GM19240 (cell line): ENCODE results near the gene SIGMAR1.

Experiments
- DNase-seq: peaks from one replicate; pipeline ENCODE4 v3.0.0; 2011; ENCODE audit warnings: low spot score; ENCODE audit not compliant: insufficient read length

The SIGMAR1 gene

DNA sequence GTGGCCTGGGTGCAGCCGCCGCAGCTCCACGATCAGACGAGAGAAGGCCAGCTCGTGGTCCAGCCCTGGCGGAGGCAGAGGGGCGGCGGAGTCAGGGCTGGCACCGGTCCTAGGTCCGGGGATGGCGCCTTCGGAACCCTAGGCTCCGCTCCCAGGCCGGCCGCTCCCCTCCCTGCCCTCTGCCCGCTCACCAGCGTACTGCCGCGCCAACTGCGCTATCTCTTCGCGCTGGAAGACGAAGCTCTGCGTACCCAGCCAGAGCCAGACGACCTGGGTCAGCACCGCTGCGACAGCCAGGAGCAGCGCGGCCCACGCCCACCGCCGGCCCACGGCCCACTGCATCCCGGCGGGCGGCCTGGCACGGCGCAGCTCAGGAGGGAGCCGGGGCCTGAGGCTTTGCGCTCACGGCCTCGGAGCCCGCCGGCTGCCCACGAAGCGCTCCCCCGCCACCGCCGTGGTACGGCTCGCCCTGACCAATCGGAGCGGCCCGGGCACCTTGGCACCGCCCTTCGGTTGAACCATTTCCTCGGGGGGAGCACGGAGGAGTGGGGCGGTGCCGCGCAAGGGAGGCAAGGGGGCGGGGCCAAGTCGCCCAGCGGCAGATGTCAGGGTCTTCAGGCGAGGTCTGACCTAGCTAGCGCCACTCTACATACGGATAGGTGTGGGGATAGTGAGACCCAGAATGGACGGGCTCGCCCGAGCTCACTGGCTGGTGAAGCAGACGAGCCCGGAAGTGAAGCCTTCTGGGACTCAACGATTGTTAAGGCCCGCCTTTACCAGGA lies at the start of gene SIGMAR1:
Gene SIGMAR1 (minus strand): TSS at position 432 of the 782 bp plus-strand sequence. CDS start 90 bp downstream, at position 342.
- peak; percentile 63 for DNase-seq

DNA sequence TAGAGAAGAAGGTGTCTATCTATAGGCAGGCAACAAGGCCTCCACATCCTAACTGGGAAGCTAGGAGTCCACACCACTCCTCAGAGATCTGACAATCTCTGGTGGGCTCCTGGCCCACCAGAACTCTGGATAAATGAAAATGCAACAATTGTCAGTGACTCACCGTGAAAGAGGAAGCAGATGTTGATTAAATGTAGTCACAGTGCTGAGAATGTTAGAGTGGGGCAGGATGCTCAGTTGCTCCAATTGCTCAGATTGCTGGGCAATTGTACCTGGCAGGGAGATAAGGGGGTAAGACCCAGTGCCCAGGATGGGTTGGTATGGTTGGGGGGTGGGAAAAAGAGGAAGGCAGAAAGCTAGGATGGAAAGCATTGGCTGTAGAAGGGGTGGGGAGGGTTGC lies 49.1 kb upstream of the SIGMAR1 start:
- no peak for DNase-seq

DNA sequence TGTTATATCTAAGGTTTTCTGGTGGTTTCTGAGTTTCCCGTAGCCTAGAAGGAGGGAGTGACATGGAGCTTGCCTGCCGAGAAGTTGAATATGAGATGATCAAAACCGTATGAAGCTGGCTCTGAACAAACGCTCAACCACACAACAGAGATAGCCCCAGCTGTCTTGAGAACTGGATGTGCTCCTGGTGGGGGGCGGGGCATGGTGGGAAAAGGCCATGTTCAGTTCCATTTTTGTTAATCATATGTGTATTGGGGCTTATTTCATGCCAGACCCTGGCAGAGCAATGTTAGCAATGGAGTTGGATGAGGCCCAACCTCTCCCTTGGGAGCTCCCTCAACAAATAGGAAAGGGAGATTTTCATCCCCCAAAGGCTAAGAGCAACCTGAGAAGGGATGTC lies 48.6 kb upstream of the SIGMAR1 start:
- no peak for DNase-seq

DNA sequence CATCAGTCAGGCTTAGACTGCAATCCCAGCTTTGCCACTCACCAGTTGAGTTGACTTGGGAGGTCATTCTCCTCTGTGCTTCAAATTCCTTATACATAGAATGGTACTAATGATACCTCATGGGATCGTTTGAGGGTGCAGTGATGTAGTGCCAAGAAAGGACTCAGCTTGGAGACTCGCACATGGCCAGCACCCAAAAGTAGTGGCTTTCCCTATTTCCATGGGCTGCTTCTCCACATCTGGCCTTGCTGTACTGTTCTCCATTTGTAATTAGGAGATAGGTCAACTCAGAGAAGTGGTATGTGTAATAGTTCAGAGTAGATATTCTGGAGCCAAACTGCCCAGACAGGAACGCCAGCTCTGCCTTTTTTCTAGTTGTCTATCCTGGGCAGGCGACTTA lies 48.0 kb upstream of the SIGMAR1 start:
- DNase-seq: no peak

DNA sequence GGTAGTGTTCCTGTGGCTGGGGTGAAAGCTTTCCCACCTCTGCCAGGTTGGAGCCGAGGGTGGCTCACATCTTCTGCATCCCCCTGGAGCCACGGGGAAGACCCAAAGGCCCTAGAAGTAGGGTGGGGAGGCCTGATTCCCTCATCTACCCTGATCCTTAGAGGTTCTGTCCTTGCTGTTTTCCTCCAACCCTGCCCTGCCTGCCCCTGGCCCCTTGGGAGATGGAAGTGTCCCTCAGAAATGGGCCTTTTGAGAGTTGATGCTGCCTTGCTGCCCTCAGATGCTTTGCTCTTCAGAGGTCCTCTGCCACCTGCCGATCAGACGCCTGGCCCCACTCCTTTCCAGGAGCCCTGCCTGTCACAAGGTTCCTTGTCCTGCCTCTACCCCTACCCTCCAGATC lies 47.2 kb upstream of the SIGMAR1 start:
- no peak for DNase-seq

DNA sequence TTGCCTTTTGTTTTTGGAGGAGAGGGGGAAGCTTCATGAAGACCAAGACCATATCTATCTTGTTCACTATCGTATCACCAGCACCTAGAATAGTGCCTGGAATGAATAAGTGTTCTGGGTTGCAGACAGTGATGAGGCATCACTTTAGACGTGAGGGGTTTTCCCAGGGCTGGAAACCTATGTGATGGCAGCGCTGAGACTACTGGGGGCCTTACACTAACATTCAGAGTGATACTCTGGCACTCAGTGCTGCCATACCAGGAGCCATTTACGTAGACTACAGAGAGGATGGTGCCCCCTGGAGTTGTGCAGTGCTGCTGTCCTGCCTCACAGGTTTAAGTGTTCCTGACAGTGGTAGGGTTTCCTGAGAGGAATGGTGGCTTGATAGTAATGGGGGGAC lies 46.6 kb upstream of the SIGMAR1 start:
- DNase-seq: no peak

DNA sequence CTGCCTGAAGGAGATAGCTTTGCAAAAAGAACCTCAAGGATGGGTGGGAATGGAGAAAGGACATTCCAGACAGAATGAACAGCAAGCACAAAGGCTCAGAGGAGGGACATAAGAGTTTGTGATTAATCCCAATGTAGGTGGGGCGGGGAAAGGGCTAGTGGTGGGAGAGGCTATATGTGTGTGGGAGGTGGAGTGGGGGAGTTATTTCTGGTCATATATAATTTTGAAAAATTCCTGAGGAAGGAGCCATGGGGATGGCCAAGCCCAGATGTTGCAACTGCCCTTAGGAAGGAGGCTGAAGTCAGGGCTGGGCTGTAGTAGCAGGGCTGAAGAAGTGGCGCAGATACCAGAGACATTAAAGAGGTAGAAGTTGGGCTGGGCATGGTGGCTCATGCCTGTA lies 38.3 kb upstream of the SIGMAR1 start:
- DNase-seq: no peak

DNA sequence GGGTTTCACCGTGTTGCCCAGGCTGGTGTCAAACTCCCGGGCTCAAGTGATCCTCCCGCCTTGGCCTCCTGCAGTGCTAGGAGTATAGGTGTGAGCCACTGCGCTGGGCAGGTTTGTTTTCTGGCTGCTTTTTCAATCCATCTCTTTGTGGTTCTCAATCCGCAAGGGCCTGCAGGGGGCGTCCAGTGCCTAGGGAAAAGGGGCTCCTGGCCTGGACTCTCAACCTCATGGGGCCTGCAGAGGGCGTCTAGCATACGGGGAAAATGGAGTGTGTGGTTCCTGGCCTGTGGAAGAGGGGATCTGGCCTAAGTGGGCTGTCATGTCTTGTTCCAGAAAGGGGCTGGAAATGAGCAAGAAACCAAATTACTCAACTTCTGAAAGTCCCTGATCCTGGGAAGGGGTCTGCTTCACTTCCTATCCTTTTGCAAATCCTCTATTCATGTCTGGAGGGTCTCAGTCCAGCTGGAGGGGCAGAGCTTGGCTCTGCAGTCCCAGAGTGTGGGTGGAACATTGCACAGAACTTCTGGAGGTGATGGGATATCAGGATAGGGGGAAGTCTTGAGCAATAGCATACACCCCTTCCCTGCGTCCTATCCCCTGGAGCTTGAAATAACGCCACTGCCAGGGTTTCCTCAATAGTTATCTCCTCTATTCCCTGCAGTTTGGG lies 37.6 kb upstream of the SIGMAR1 start:
- DNase-seq: peak; percentile 48

DNA sequence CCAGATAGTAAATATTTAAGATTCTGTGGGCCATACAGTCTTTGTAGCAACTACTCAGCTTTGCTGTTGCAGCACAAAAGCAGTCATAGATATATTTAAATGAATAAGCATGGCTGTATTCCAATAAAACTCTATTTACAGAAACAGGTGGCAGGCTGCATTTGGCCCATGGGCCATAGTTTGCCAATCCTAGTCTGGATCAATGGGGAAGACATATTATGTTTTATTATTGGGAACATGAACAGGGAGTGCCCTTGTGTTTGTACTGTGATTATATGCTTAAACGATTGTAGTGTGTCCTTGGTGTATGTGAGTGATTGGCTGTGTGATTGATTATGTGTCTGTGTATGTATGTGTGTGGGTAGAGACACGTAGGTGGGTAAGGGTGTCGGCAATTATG lies 36.9 kb upstream of the SIGMAR1 start:
- DNase-seq: no peak

DNA sequence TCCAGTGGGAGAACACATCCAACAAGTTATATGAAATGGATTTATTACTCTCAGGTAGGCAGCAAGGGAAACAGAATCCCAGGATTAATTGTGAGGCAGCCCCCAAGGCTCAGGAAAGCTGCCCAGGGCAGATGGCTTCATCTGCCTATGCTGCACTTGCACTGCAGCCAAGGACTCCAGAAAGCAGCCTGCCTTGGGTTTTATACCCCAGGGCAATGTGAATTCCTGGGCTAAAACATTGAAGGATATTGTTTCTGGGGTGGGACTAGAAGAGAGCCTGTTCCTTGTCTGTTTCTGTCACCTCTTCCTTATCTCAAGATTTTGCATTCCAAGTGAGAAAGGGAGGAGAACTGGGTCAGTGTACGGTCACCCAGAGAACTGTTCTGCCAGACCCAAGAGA lies 33.7 kb upstream of the SIGMAR1 start:
- no peak for DNase-seq

DNA sequence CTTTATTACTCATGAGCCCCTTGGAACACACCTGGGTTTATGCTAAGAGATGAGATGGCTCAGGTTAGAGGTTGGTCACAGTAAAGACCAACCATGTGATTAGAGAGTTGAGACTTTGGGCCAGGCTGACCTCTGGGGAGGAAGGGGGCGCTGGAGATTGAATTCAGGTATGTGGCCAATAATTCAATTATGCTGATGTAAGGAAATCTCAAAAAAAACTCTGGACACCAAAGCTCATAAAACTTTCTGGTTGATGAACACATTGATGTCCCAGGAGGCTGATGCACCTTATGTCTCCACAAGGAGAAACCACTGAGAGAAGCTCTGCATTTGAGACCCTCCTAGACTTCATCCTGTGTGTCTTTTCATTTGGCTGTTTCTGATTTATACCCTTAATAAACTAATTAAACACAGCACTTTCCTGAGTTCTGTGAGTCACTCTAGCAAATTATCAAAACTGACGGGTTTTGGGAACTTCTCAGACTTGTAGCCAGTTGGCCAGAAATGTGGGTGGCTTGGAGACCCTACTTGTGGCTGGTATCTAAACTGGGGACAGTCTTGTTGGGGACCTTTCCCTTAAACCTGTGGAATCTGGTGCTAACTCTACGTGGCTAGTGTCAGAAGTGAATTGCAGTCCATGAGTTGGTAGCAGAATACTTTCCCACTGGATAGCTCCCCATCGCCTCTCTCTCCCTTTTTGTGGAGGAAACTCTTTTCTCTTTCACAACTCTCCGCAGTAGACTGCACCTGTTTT lies 32.4 kb upstream of the SIGMAR1 start:
- no peak for DNase-seq

DNA sequence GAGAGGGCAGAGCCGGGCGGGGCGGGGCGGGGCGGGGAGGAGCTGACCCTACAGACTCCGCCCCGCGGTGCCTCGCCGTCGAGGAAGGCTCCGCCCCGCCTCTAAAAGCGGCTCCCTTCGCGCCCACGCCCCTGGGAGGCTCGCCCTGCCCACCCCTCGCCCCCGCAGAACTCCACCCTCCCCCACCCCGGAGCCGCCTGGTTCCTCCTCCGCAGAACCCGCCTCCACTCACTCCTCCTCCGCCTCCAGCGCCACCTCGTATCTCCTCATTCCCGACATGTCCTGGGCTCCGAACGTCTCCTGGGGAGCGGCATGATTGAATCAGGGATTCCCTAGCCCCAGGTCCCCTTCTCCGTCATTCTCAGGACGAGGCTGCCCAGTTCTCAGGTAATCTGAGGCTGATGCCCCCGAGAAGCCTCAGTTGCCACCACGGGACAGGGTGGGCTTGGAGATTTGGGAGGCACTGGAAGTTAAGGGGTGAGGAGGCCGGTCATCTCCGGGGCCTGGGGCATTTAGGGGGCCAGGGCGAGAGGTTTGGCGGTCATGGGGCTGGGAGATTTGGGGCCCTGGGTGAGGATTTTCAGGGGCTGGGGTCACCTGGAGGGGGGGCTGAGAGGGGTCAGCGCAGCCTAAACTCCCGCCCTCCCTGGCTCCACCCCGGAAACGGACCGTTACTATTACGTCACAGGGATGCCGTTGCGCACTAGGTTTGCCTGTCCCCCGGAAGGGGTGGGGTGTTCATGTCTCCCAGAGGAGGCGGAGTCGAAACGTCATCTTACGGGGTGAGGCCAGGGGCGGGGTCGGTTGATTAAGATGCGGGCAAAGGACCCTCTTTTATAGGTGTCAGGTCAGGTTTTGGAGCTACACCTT lies 28.0 kb upstream of the SIGMAR1 start:
- peak; percentile 72 for DNase-seq

DNA sequence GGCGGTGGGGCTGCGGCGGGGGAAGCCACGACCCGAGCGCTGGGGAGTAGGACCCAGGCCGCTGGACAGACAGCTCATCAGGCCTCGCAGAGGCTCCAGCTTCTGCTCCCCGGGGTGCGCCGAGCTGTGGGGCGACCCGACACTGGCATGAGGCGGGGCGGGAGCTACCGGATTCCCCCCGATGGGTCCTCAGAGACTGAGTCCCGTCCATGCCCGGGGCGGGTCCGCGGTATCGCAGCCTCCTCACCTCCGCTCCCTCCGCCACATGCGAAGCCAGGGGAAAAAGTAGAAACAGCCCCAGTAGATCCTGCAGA lies 27.4 kb upstream of the SIGMAR1 start:
- no peak for DNase-seq

DNA sequence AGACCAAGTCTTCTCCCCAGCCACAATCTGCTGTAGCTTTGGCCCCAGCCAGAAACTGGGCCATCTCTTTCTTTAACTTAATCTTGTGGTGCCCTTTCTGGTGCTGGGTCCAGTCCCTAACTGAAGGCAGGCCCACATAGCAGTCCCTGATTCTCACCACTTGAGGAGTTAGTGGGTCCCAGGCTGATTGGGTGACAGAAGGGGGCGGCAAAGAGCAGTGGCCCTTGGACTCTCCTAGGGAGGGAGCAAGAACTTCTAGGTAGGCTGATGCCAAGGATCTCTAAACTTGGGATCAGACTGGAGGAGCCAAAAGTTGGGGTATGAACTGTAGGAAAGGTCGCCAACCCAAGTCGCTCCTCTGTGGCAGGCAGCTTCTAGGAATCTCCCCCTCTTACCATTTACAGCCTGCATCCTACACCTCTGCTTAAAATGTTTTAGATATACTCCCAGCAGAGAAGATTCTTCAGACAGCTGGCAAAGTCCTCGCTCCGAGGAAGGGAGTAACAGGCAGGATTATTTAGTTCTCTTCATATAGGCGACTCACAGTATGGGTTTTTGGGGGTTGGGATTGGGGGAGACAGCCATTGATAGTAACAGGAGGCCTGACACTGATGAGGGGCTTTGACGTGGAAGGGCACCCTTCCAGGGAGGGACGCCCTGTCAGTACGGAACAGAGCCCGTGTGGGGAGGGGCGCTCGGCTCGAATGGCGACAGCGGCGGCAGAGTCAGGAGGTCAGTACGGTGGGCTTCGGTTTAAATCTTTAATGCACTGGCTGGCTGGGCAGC lies 26.9 kb upstream of the SIGMAR1 start:
- peak; percentile 61 for DNase-seq

DNA sequence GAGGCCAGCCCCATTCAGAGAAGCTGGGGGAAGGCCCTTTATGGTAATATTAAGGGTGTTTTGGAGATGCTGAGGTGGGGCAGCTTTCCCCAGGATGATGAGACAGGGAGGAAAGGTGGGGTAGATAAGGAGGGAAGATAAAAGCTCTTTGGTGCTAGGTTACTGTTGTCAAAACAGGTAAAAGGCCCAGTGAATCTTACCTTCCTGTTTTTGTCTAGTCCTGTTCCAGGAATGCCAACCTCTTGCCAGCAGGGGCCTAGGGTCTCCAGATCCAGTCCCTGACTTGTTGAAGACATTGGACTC lies 25.7 kb upstream of the SIGMAR1 start:
- no peak for DNase-seq

DNA sequence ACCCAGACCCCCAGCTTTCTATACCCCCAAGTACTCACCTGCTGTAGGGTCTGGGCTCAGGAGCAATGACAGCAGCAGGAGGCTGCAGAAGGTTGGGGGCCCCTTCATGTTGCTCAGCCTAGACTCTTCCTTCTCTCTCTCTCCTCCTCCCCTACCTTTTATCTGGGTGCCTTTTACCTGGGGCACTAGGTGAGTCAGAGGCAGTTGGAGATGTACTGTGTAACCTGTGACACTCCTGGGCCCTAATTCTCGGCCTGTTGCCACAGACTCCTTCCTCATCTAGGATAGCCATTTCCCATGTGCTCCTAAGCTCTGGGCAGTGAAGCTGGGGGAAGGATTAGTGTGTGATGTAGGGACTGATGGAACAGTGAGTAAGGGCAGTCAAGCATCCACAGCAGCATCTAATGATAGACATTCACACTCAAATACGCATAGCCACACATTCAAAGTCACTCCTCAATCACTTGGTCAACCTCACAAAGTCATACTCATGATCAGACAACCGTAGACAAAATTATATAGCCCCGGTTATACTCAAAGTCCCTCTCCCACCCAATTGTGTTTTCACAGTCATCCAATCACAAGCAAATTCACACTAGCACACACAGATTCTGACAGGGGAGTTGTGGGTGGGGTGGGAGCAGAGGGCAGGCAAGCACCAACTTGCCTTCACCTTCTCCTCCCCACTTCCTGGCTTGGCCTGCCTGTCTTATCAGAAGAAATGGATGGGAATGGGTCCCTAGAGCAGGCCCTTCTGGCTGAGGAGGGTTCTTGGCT lies 25.1 kb upstream of the SIGMAR1 start, which contains the start of gene CCL27:
Gene CCL27 (minus strand): TSS at position 132 of the 777 bp plus-strand sequence. CDS start 24 bp downstream, at position 108.
- DNase-seq: no peak

DNA sequence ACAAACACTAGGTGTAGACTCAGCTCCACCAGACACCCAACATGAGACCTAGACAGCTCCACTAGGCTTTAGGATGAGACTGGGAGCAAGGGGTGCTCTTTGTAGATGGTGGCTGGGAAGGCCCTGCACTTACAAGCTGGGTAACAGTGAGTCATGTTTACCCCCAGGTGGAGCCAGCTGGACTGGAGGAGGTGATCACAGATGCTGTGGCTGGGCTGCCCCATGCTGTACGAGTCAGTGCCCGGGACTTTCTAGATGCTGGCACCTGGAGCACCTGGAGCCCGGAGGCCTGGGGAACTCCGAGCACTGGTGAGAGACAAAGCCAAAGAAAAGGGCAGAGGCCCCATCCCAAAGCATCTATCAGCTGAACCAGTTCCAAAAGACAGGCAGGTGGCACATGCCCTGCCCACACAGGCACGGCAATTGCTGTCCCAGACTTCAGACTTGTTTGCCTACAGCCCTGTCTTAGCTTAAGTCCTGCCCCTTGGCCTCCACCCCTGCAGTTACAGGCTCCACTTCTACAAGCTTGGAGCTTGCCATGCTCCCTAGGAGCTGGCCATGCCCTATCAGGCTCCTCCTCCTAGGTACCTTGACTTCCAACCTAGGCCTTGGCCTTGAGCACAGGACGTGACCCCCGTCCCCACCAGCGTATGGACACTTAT lies 22.1 kb upstream of the SIGMAR1 start:
- DNase-seq: no peak

DNA sequence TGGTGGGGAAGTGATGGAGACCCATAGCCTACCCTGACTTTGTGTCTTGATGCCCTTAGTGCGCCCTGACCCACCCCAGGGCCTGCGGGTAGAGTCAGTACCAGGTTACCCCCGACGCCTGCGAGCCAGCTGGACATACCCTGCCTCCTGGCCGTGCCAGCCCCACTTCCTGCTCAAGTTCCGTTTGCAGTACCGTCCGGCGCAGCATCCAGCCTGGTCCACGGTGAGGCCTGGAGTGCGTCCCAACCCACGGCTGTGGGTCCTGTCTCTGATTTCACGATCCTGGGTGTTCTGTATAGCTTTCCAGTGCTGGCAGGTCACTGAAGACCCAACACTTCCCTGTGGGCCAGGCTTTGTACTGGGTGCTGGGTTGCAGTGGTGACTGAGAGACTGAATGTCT lies 20.9 kb upstream of the SIGMAR1 start:
- no peak for DNase-seq

DNA sequence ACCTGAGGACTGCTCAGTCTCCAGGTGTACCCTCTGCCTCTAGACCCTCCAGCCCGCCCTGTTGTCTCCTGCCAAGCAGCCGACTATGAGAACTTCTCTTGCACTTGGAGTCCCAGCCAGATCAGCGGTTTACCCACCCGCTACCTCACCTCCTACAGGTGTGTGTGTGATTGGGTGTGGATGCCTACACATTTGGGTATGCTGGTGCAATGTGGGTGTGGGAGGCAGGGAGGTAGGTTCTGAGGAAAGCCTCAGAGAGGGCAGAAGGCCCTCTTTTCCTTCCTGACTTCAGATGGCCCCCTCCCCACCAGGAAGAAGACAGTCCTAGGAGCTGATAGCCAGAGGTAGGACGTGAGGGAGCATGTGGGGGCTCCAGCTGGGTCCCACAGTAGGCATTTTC lies 19.4 kb upstream of the SIGMAR1 start:
- DNase-seq: no peak

DNA sequence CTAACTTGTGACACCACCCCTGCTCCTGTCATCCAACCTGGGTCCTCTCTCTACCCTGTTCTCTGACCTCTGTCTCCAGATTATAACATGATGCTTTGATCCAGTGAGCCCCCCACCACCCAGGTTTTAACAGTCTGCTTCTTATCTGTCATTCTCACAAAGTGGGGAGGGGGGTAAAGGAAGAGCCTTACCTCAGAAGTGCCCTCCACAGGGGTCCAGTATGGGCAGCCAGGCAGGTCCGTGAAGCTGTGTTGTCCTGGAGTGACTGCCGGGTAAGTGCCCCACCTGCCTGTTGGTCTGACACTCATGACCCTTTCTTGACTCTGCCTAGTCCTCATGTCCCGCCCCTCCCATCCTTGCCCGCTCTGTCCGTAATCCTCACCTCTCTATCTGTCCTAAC lies 17.8 kb upstream of the SIGMAR1 start:
- DNase-seq: no peak
